Sigmoid colon (tissue), 7 donors: ENCODE measurements around the gene CHRNA7. TPM values are rescaled to one million over a fixed set of nuclear protein-coding genes. Genes with fewer than 3 reads are reported as not detected.

Experiments
- DNase-seq: peaks from one replicate; pipeline ENCODE4 v3.0.0-alpha.2; 2019
- H3K27ac ChIP-seq, 4 donors: fragments of 200-600 bp; sonication (generic); one replicate each; pipeline ENCODE4 v1.5.1; 2016 to 2019; ENCODE audit warnings: mild to moderate bottlenecking in 1 of 4
- H3K27me3 ChIP-seq, 3 donors: fragments of 200-600 bp; sonication (generic); one replicate each; pipeline ENCODE4 v1.5.1; 2019; ENCODE audit warnings: mild to moderate bottlenecking in 1 of 3
- H3K36me3 ChIP-seq, 4 donors: fragments of 200-600 bp; sonication (generic); one replicate each; pipeline ENCODE4 v1.5.1; 2016 to 2019
- H3K4me1 ChIP-seq, 4 donors: fragments of 200-600 bp; sonication (generic); one replicate each; pipeline ENCODE4 v1.5.1; 2017 to 2019
- H3K4me3 ChIP-seq, 4 donors: fragments of 200-600 bp; sonication (generic); one replicate each; pipeline ENCODE4 v1.5.1; 2017 to 2019; ENCODE audit warnings: mild to moderate bottlenecking in 2 of 4, moderate library complexity in 1 of 4
- H3K9me3 ChIP-seq, 4 donors: fragments of 200-600 bp in 3 of 4; sonication (generic) in 3 of 4; one replicate each; pipeline versions ENCODE4 v1.5.1 to v1.6.1; 2013 to 2019
- CTCF ChIP-seq, 4 experiments: fragments of 450-650 bp in 3 of 4; fragments of 200-600 bp in 1 of 4; IDR thresholded peaks; one replicate each; pipeline ENCODE4 v1.5.1; 2016 to 2019; ENCODE audit warnings: antibody characterized with exemption in 4 of 4, mild to moderate bottlenecking in 3 of 4, moderate library complexity in 2 of 4
- EP300 ChIP-seq, 4 donors: sonication (generic); formaldehyde crosslinking; IDR thresholded peaks; one replicate each; pipeline ENCODE4 v1.6.1; 2017; ENCODE audit warnings: antibody characterized with exemption in 4 of 4
- POLR2A ChIP-seq, 2 donors: fragments of 450-650 bp; IDR thresholded peaks; one replicate each; pipeline ENCODE4 v1.6.1; 2016; ENCODE audit warnings: antibody characterized with exemption in 2 of 2, mild to moderate bottlenecking in 2 of 2, moderate library complexity in 2 of 2
- POLR2AphosphoS5 ChIP-seq, 4 donors: sonication (generic); formaldehyde crosslinking; IDR thresholded peaks; one replicate each; pipeline ENCODE4 v1.6.1; 2017; ENCODE audit warnings: antibody characterized with exemption in 4 of 4
- WGBS, 2 donors: extraction: QIAGEN DNeasy Blood & Tissue Kit; methylation state at CpG; one replicate each; pipeline ENCODE4 v1.1.7; 2013; 5-methylcytosine and 5-hydroxymethylcytosine counted together
- intact Hi-C: fragments of 100-400 bp; cut with DNase I; formaldehyde crosslinking; loops from one replicate; pipeline ENCODE4 v1.15.1; 2023
- polyA plus RNA-seq, 3 donors: library from polyadenylated mRNA; stranded (reverse); fragments of 200-250 nt; gene quantifications; one replicate each; pipeline ENCODE4 v1.2.3, GENCODE V29; 2013
- total RNA-seq, 4 donors: library from RNA; depleted of rRNA; stranded (reverse); fragments of >200 nt; gene quantifications; one replicate each; pipeline ENCODE4 v1.1.0, GENCODE V29; 2016
- donor health status: healthy with polysubstance abuse.
- donor health status: Bipolar disorder and iron deficiency.
- donor health status: healthy.

CHRNA7 gene
- total and polyA plus RNA-seq, 7 donors = 0.54 to 7.8 (median 1.4) TPM; not detected in 1

- H3K36me3 ChIP-seq = no peaks in the 10 kb centered on the region
- no peak overlapping the region for H3K27ac ChIP-seq
- DNase-seq = no peak
- no peaks in the 10 kb centered on the region for H3K9me3 ChIP-seq
- TF ChIP-seq POLR2AphosphoS5 (IDR thresholded peaks at IDR 0.05) (no peak), CTCF (IDR thresholded peaks at IDR 0.05) (no peak), POLR2A (IDR thresholded peaks at IDR 0.05) (no peak), EP300 (IDR thresholded peaks at IDR 0.05) (no peak)
- H3K4me3 ChIP-seq = no peak overlapping the region
- H3K4me1 ChIP-seq = no peaks in the 10 kb centered on the region
- 92 to 93% methylated on average over 4 of the region's 4 CpGs for WGBS, 2 donors
- intact Hi-C loops = no loop called here
- no peaks in the 10 kb centered on the region for H3K27me3 ChIP-seq
These were observed 91.7 kb downstream of the CHRNA7 start for GRCh38 chr15:32122013-32122412.

GRCh38 chr15:32123473-32123872, 93.2 kb downstream of the CHRNA7 start:
- Histone ChIP-seq H3K9me3 (no peaks in the 10 kb centered on the region), H3K27me3 (no peaks in the 10 kb centered on the region), H3K27ac (no peak overlapping the region), H3K4me3 (no peak overlapping the region), H3K36me3 (no peaks in the 10 kb centered on the region), H3K4me1 (no peaks in the 10 kb centered on the region)
- 78 to 80% methylated on average over 3 of the region's 3 CpGs for WGBS, 2 donors
- TF ChIP-seq POLR2A (IDR thresholded peaks at IDR 0.05) (no peak), POLR2AphosphoS5 (IDR thresholded peaks at IDR 0.05) (no peak), CTCF (IDR thresholded peaks at IDR 0.05) (no peak), EP300 (IDR thresholded peaks at IDR 0.05) (no peak)
- intact Hi-C loops = no loop called here
- no peak for DNase-seq

GRCh38 chr15:32124726-32125125, 94.4 kb downstream of the CHRNA7 start:
- intact Hi-C loops = no loop called here
- 78 to 80% methylated on average over 4 of the region's 4 CpGs for WGBS, 2 donors
- H3K4me1 ChIP-seq = no peaks in the 10 kb centered on the region
- no peaks in the 10 kb centered on the region for H3K9me3 ChIP-seq
- DNase-seq = no peak
- H3K27me3 ChIP-seq = no peaks in the 10 kb centered on the region
- no peak overlapping the region for H3K4me3 ChIP-seq
- H3K36me3 ChIP-seq = no peaks in the 10 kb centered on the region
- TF ChIP-seq POLR2A (IDR thresholded peaks at IDR 0.05) (no peak), POLR2AphosphoS5 (IDR thresholded peaks at IDR 0.05) (no peak), CTCF (IDR thresholded peaks at IDR 0.05) (no peak), EP300 (IDR thresholded peaks at IDR 0.05) (no peak)
- H3K27ac ChIP-seq = no peak overlapping the region

- Histone ChIP-seq H3K36me3 (no peaks in the 10 kb centered on the region), H3K27ac (no peak overlapping the region), H3K9me3 (no peaks in the 10 kb centered on the region), H3K4me1 (no peaks in the 10 kb centered on the region), H3K27me3 (no peaks in the 10 kb centered on the region), H3K4me3 (no peak overlapping the region)
- DNase-seq = no peak
- intact Hi-C loops = no loop called here
- TF ChIP-seq POLR2A (IDR thresholded peaks at IDR 0.05) (no peak), POLR2AphosphoS5 (IDR thresholded peaks at IDR 0.05) (no peak), CTCF (IDR thresholded peaks at IDR 0.05) (no peak), EP300 (IDR thresholded peaks at IDR 0.05) (no peak)
- whole genome bisulfite sequencing, 2 donors = 92 to 93% methylated on average over 3 of the region's 3 CpGs
These were observed 95.3 kb downstream of the CHRNA7 start for GRCh38 chr15:32125595-32125994.

- H3K4me3 ChIP-seq = no peak overlapping the region
- no peak for DNase-seq
- H3K9me3 ChIP-seq = no peaks in the 10 kb centered on the region
- intact Hi-C loops = no loop called here
- H3K27ac ChIP-seq = no peak overlapping the region
- no peaks in the 10 kb centered on the region for H3K36me3 ChIP-seq
- no peaks in the 10 kb centered on the region for H3K27me3 ChIP-seq
- no peak for TF ChIP-seq CTCF (IDR thresholded peaks at IDR 0.05)
- peaks cover 0 to under 1% (median 0%) of the 10 kb centered on the region in 4 donors for H3K4me1 ChIP-seq
These were observed 99.5 kb downstream of the CHRNA7 start for GRCh38 chr15:32129815-32130214.
